PFSK-1 (cell line): ENCODE data around the gene DIPK1B.

Experiments
- FOXP2 ChIP-seq: optimal IDR thresholded peaks from 2 replicates; pipeline ENCODE3; 2011; ENCODE audit warnings: borderline replicate concordance, control low read depth, inconsistent platforms; ENCODE audit not compliant: insufficient read depth; ENCODE audit errors: extremely low read length, extremely low read depth
- POLR2AphosphoS5 ChIP-seq: IDR thresholded peaks from 2 replicates; pipeline ENCODE4 v1.6.1; 2012; ENCODE audit warnings: low read depth, mild to moderate bottlenecking, control low read depth, low read length, moderate library complexity
- REST ChIP-seq, 2 experiments: IDR thresholded peaks; 2 replicates each; pipeline versions ENCODE4 v1.6.1 to v1.8.0; 2011 to 2012; ENCODE audit warnings: low read depth in 2 of 2, low read length in 2 of 2, control low read depth in 1 of 2, inconsistent platforms in 1 of 2, mild to moderate bottlenecking in 1 of 2, moderate library complexity in 1 of 2; ENCODE audit not compliant: insufficient read depth in 1 of 2
- SIN3A ChIP-seq: IDR thresholded peaks from 2 replicates; pipeline ENCODE4 v1.6.1; 2012; ENCODE audit warnings: mild to moderate bottlenecking, low read length, moderate library complexity, borderline replicate concordance; ENCODE audit not compliant: insufficient read depth
- TAF1 ChIP-seq: IDR thresholded peaks from 2 replicates; pipeline ENCODE4 v1.6.1; 2012; ENCODE audit warnings: low read length, control low read depth, borderline replicate concordance; ENCODE audit not compliant: insufficient read depth

Gene DIPK1B

DNA sequence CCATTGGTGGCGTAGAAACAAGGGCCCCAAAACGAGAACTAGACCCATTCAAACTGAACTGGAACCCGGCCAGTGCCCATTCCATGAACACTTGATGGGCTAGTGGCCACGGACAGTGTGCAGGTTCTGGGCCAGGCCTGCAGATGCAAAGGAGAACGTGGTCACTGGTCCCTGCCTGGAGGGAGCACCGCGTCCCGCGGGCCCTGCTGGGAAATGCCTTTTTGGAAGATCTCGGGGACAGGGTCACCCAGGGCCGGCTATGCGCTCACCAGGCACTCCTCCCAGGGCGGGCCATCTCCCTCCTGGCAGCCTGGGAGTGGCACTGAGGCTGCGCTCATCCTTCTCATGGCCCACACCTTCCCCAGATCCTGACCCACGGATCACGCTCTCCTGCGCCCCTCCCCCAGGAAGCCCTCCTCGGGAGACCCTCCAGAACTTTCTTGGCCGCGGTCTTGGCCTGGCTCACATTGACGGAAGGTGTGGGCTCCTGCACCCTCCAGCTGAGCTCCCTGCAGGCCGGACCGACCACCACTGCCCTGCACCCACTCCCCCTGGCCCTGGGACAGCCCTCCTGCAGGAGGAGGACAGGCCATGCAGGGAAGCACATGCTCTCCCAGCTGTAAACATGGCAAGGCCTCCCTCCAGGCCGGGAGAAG lies 2.8 kb upstream of the DIPK1B start:
- TF ChIP-seq POLR2AphosphoS5, result no peak
- TF ChIP-seq TAF1, result no peak
- TF ChIP-seq REST (IDR thresholded peaks at IDR 0.05; ENCODE audit: insufficient read depth in 1 of 2, low read depth in 2 of 2, low read length in 2 of 2), result no peak
- no peak for TF ChIP-seq SIN3A
- TF ChIP-seq FOXP2, result no peak

- TF ChIP-seq SIN3A (no peak), FOXP2 (no peak)
Measured at GRCh38 chr9:136710543-136710942, 1.8 kb upstream of the DIPK1B start.

- TF ChIP-seq SIN3A (no peak), TAF1 (no peak), FOXP2 (no peak), REST (IDR thresholded peaks at IDR 0.05; ENCODE audit: insufficient read depth in 1 of 2, low read depth in 2 of 2, low read length in 2 of 2) (no peak)
Measured at GRCh38 chr9:136712690-136713544, 545 bp downstream of the DIPK1B start.

DNA sequence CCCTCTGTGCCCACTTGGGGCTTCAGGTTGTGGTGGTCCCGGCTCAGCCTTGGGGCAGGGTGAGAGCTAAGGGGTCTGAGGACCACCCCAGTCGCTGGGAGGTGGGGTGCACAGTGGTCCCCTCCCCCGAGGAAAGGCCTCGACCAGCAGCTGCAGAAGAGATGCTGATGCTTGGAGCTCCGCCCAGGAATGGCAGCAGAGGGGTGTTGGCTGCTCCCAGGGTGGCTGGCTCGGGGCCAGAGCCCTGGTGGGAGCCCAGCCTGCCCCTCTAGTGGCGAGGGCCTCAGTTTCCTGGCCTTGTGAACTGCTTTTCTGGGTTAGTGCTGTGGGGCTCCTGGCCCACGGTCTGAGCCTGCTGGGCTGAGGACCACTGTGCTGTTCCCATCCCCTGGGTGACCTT lies 1.2 kb downstream of the DIPK1B start:
- TF ChIP-seq FOXP2, result no peak
- TF ChIP-seq SIN3A, result no peak
- no peak for TF ChIP-seq TAF1
- TF ChIP-seq REST (IDR thresholded peaks at IDR 0.05; ENCODE audit: insufficient read depth in 1 of 2, low read depth in 2 of 2, low read length in 2 of 2), result no peak
- no peak for TF ChIP-seq POLR2AphosphoS5

DNA sequence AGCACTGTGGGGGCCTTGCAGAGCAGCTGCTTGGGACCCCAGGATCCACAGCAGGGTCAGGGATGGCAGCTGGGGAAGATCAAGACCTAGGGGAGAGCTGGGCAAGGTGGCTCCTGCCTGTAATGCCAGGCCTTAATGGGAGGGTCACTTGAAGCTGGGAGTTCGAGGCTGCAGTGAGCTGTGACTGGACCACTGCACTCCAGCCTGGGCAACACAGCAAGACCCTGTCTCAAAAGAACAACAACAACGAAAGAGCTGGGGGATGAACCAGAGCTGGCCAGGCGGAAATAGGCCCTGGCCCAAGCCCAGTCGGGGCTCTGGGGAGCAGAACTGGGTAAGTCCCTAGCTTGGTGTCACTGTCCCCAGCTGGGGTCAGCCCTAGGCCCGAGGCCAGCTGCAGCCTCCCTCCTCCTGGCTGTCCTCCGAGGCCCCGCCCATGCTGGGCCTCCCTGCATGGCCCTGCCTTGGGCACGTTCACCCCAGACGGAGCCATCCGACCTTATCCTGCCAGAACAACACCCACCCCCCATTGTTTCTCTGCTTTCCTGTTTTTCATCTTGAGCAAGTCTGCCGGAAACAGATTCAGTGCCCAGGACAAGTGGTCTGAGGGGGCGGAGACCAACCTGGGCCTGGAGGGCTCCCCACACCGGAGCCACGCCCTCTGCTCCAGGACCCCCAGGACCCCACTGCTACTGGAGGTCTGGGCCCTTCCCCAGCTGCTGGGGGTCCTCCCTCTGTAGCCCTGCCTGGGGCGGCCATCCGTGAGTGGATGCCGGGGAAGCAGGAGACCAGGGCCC lies 1.9 kb downstream of the DIPK1B start:
- TF ChIP-seq POLR2AphosphoS5, result no peak
- no peak for TF ChIP-seq TAF1
- no peak for TF ChIP-seq FOXP2
- TF ChIP-seq REST (IDR thresholded peaks at IDR 0.05; ENCODE audit: insufficient read depth in 1 of 2, low read depth in 2 of 2, low read length in 2 of 2), result no peak
- no peak for TF ChIP-seq SIN3A
